ENCODE measurements around the gene CLCNKA. TPM values are rescaled to one million over a fixed set of nuclear protein-coding genes. Genes with fewer than 3 reads are reported as not detected.

Gene CLCNKA
- total RNA-seq, 1 experiment from 2014 or later, result not detected

DNA sequence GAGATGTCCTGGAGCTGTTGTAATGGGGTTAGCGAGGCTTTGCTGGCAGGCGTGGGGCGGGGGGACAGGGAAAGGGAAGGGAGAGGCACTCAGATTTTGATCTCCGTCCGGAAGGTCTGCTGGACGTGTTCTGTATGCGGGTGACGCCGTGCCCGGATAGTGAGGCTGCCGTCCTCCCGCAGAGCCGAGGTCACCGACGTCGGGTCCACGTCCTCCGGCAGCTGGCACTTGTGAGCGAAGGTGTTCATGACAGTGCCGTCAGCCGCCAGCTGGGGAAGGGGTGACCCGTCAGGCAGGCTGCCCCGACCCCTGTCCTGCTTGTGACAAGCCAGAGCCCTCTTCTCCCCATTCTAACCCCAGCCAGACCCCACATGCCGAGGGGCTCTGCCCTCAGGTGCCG is 6.3 kb upstream of the CLCNKA start:
- Histone ChIP-seq H3K4me3 (ENCODE audit: low read length) (no peak overlapping the region), H3K27me3 (ENCODE audit: low read length) (no peaks in the 10 kb centered on the region), H2AFZ (ENCODE audit: low read length) (no peak overlapping the region), H3K36me3 (ENCODE audit: low read depth, low read length) (no peaks in the 10 kb centered on the region), H3K9ac (ENCODE audit: low read length) (no peak overlapping the region), H3K27ac (ENCODE audit: low read length) (no peak overlapping the region), H3K9me3 (ENCODE audit: low read length) (no peaks in the 10 kb centered on the region), H4K20me1 (ENCODE audit: low read length) (no peaks in the 10 kb centered on the region), H3K4me1 (ENCODE audit: insufficient read depth, low read length) (peaks cover 6% of the 10 kb centered on the region), H3K9me2 (replicated peaks; ENCODE audit: low read length) (no peaks in the 10 kb centered on the region), H3K79me2 (ENCODE audit: low read length) (no peaks in the 10 kb centered on the region), H3F3A (ENCODE audit: low read length, unreplicated experiment) (no peaks in the 10 kb centered on the region), H3K4me2 (ENCODE audit: low read length) (no peak overlapping the region)
- no peak for ATAC-seq
- ChIA-PET CTCF (no interaction called here), POLR2A (ENCODE audit: unreplicated experiment) (no interaction called here)
- no peak for DNase-seq
- BruUV-seq (replicated peaks), result no TSS peak
- TF ChIP-seq EZH2phosphoT487 (IDR thresholded peaks at IDR 0.05; ENCODE audit: borderline replicate concordance, low read length) (no peak), EZH2 (IDR thresholded peaks at IDR 0.05; ENCODE audit: low read length, unreplicated experiment) (no peak)
- TF ChIP-seq, protein P1, sequence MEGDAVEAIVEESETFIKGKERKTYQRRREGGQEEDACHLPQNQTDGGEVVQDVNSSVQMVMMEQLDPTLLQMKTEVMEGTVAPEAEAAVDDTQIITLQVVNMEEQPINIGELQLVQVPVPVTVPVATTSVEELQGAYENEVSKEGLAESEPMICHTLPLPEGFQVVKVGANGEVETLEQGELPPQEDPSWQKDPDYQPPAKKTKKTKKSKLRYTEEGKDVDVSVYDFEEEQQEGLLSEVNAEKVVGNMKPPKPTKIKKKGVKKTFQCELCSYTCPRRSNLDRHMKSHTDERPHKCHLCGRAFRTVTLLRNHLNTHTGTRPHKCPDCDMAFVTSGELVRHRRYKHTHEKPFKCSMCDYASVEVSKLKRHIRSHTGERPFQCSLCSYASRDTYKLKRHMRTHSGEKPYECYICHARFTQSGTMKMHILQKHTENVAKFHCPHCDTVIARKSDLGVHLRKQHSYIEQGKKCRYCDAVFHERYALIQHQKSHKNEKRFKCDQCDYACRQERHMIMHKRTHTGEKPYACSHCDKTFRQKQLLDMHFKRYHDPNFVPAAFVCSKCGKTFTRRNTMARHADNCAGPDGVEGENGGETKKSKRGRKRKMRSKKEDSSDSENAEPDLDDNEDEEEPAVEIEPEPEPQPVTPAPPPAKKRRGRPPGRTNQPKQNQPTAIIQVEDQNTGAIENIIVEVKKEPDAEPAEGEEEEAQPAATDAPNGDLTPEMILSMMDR (conservative IDR thresholded peaks at IDR 0.05; ENCODE audit: low read depth, low read length), result no peak
- intact Hi-C loops (cut with micrococcal nuclease), result no loop called here

DNA sequence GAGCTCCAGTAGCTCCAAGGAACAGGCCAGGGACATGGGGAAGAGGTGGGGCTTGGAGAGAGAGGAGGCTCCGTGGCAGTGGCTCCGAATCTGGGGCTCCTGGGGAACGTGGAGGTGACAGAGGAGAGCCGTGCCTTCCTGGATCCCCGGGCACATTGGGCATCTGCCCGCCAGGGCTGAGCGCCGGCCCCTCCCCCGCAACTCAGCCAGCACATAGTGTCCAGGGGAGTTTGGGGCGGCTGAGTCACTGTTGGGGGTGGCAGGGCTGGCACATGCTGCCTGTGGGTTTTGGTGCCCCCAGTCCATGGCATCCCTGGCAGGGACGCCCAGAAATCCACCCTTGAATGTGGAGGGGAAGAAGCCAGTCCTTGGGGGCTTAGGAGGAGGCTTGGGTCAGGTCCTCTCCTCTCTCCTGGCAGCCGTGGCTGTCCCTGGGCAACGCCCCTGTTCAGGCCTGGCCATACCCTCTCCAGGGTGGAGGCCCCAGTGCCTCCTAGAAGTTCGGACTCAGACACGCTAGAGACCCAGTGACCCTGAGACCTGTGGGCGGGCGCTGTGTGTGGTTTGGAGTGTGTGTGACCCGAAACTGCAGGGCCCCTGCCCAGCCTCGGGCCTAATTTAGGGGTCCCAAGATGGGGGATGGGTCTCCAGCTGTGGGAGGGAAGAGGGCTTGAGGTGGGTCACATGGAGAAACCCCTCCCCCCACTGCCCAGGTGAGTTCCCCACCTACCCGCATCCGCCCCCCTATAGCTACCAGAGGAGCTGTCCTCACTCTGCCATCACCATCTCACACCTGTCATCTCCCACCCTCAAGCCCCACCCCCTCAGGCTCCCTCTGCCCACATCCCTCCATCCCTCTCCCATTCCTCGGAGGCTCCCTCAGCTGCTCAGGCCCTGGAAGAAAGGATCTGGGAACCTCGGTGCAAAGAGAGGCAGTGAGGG is 5.6 kb upstream of the CLCNKA start:
- no peak overlapping the region for H3K27ac ChIP-seq (ENCODE audit: low read length)
- ATAC-seq (no peak), DNase-seq (no peak)
- no peak overlapping the region for H3K4me3 ChIP-seq (ENCODE audit: low read length)
- no peaks in the 10 kb centered on the region for H3K27me3 ChIP-seq (ENCODE audit: low read length)
- H3K36me3 ChIP-seq (ENCODE audit: low read depth, low read length), result no peaks in the 10 kb centered on the region
- H3K4me1 ChIP-seq (ENCODE audit: insufficient read depth, low read length), result peaks cover 6% of the 10 kb centered on the region
- no peak for TF ChIP-seq EZH2phosphoT487 (IDR thresholded peaks at IDR 0.05; ENCODE audit: borderline replicate concordance, low read length)
- TF ChIP-seq EZH2 (IDR thresholded peaks at IDR 0.05; ENCODE audit: low read length, unreplicated experiment), result no peak
- TF ChIP-seq, protein P1 (conservative IDR thresholded peaks at IDR 0.05; ENCODE audit: low read depth, low read length), result no peak
- H3F3A ChIP-seq (ENCODE audit: low read length, unreplicated experiment), result no peaks in the 10 kb centered on the region
- POLR2A ChIA-PET (ENCODE audit: unreplicated experiment), result no interaction called here
- no peak overlapping the region for H3K9ac ChIP-seq (ENCODE audit: low read length)
- no TSS peak for BruUV-seq (replicated peaks)
- H3K9me3 ChIP-seq (ENCODE audit: low read length), result no peaks in the 10 kb centered on the region
- no peak overlapping the region for H3K4me2 ChIP-seq (ENCODE audit: low read length)
- no peaks in the 10 kb centered on the region for H4K20me1 ChIP-seq (ENCODE audit: low read length)
- H3K9me2 ChIP-seq (replicated peaks; ENCODE audit: low read length), result no peaks in the 10 kb centered on the region
- CTCF ChIA-PET, result interaction anchor here (0.5 to 0.6 kb wide), 2 partner anchors 42 to 200 kb away, joined by 3 to 4 read pairs; no protein-coding TSS in a partner anchor
- H2AFZ ChIP-seq (ENCODE audit: low read length), result no peak overlapping the region
- intact Hi-C loops (cut with micrococcal nuclease), result no loop called here
- no peaks in the 10 kb centered on the region for H3K79me2 ChIP-seq (ENCODE audit: low read length)

DNA sequence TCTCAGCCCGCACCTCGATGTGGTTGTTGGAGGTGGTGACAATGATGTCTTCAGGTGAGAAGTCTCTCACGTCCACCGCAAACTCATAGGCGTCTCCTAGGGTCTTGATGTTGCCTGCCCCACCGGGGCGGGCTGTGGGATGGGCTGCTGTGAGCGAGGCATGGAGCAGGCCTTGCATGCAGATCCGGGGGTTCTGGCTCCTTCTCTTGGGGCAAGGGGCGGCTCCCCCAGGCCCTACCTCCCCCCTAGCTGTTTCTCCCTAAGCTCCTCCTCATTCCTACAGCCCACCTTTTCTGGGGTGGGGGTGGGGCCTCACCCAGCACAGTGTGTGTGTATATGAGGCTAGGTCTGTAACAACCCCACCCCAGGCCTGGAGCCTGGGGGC is 4.8 kb upstream of the CLCNKA start:
- CTCF ChIA-PET, result interaction anchor here (0.6 kb wide), 1 partner anchor 41 kb away, joined by 3 read pairs; no protein-coding TSS in a partner anchor
- no peak overlapping the region for H3K4me3 ChIP-seq (ENCODE audit: low read length)
- BruUV-seq (replicated peaks), result no TSS peak
- H3K9me2 ChIP-seq (replicated peaks; ENCODE audit: low read length), result no peaks in the 10 kb centered on the region
- H3K4me1 ChIP-seq (ENCODE audit: insufficient read depth, low read length), result peaks cover 6% of the 10 kb centered on the region
- H3K36me3 ChIP-seq (ENCODE audit: low read depth, low read length), result no peaks in the 10 kb centered on the region
- H3F3A ChIP-seq (ENCODE audit: low read length, unreplicated experiment), result no peaks in the 10 kb centered on the region
- H3K79me2 ChIP-seq (ENCODE audit: low read length), result no peaks in the 10 kb centered on the region
- no peak overlapping the region for H3K27ac ChIP-seq (ENCODE audit: low read length)
- no peaks in the 10 kb centered on the region for H3K27me3 ChIP-seq (ENCODE audit: low read length)
- no peaks in the 10 kb centered on the region for H3K9me3 ChIP-seq (ENCODE audit: low read length)
- POLR2A ChIA-PET (ENCODE audit: unreplicated experiment), result no interaction called here
- DNase-seq, result no peak
- TF ChIP-seq EZH2phosphoT487 (IDR thresholded peaks at IDR 0.05; ENCODE audit: borderline replicate concordance, low read length), result no peak
- TF ChIP-seq EZH2 (IDR thresholded peaks at IDR 0.05; ENCODE audit: low read length, unreplicated experiment), result no peak
- TF ChIP-seq, protein P1 (conservative IDR thresholded peaks at IDR 0.05; ENCODE audit: low read depth, low read length), result no peak
- H2AFZ ChIP-seq (ENCODE audit: low read length), result no peak overlapping the region
- intact Hi-C loops (cut with micrococcal nuclease), result no loop called here
- ATAC-seq, result no peak
- H3K4me2 ChIP-seq (ENCODE audit: low read length), result no peak overlapping the region
- no peaks in the 10 kb centered on the region for H4K20me1 ChIP-seq (ENCODE audit: low read length)
- no peak overlapping the region for H3K9ac ChIP-seq (ENCODE audit: low read length)

Data from PC-3 (cell line).